GM13976 (cell line): ENCODE data around the gene KLRC4.
"Not testable (repeated sequence)": the region's sequence is repeated elsewhere in the genome, so short reads cannot be mapped to it uniquely, and the experiment has no call there.

Experiments
- DNase-seq: peaks from one replicate; pipeline ENCODE4 v3.0.0; 2012; ENCODE audit warnings: low spot score
- CTCF ChIP-seq: IDR thresholded peaks from 2 replicates; pipeline ENCODE4 v1.5.1; 2012; ENCODE audit warnings: borderline replicate concordance, mild to moderate bottlenecking; ENCODE audit not compliant: insufficient read depth; ENCODE audit errors: extremely low read depth, missing control alignments, control extremely low read depth
- in situ Hi-C: fragments of 300-500 bp; cut with MboI; formaldehyde crosslinking; loops from one replicate; pipeline ENCODE4 v1.12.0; 2022; ENCODE audit warnings: low sequenced_read_pairs, mixed read lengths, inconsistent platforms; ENCODE audit not compliant: unreplicated experiment

KLRC4 gene

GRCh38 chr12:10369557-10370415 is 39.8 kb downstream of the KLRC4 start:
- no peak for TF ChIP-seq CTCF
- DNase-seq, result no peak
- in situ Hi-C loops, result no loop called here

- no peak for DNase-seq
- TF ChIP-seq CTCF, result no peak
- in situ Hi-C loops, result no loop called here
Observed at GRCh38 chr12:10368206-10369171, 41.1 kb downstream of the KLRC4 start.

GRCh38 chr12:10367714-10368113 is 41.8 kb downstream of the KLRC4 start:
- in situ Hi-C loops, DNase-seq: not testable (repeated sequence)

- TF ChIP-seq CTCF, result no peak
- DNase-seq, result no peak
- in situ Hi-C loops, result no loop called here
Observed at GRCh38 chr12:10366875-10367274, 42.7 kb downstream of the KLRC4 start.

GRCh38 chr12:10365696-10366405 is 43.7 kb downstream of the KLRC4 start:
- in situ Hi-C loops, result no loop called here
- no peak for DNase-seq
- no peak for TF ChIP-seq CTCF

GRCh38 chr12:10364815-10365622 is 44.5 kb downstream of the KLRC4 start:
- TF ChIP-seq CTCF, result no peak
- in situ Hi-C loops, result no loop called here
- peak; percentile 58 for DNase-seq
